Measurements from ENCODE around the gene TRIM60.
"Not testable (repeated sequence)": the region's sequence is repeated elsewhere in the genome, so short reads cannot be mapped to it uniquely, and the experiment has no call there.

TRIM60 gene

DNA sequence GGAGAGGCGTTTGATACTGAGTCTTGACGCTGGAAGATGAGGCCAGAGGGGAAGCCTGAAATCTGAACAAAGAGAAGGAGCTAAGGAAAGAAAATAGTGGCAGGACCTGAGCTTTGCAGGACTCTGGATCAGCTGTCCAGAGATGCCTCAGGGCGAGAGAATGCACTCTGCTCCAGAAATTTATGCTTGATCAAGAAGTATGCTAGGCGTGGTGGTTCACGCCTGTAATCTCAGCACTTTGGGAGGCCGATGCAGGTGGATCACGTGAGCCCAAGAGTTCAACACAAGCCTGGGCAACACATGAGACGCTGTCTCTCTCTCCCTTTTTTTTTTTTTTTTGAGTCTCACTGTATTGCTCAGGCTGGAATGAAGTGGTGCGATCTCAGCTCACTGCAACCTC is 23.8 kb downstream of the TRIM60 start:
- no peak for DNase-seq

DNA sequence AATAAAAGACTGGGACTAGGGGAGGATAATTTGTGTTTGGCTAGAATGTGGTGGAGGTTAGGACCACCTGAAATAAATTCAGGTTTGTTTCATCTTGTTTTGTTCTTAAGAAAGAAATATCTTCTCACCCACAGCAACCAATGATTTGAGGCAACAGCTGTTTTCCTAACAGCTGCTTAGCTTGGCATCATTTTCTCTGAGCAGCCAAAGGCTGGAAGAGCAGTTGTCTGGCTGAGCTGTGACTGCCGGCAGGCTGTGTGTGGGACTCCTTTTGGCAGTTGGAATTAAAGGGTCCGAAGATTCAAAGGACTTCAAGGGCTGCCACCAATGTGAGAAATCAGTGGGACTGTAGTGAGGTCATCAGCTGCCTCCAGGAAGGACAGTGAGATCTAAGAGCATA is 26.9 kb downstream of the TRIM60 start:
- no peak for DNase-seq

DNA sequence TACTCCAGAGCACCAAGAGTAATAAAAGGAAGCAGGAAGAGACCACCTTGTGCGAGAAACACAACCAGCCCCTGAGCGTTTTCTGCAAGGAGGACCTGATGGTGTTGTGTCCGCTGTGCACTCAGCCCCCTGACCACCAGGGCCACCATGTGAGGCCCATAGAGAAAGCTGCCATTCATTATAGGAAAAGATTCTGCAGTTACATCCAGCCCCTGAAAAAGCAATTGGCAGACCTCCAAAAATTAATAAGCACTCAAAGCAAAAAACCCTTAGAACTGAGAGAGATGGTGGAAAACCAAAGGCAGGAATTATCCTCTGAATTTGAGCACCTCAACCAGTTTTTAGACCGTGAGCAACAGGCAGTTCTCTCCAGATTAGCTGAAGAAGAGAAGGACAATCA is 27.6 kb downstream of the TRIM60 start:
- no peak for DNase-seq

DNA sequence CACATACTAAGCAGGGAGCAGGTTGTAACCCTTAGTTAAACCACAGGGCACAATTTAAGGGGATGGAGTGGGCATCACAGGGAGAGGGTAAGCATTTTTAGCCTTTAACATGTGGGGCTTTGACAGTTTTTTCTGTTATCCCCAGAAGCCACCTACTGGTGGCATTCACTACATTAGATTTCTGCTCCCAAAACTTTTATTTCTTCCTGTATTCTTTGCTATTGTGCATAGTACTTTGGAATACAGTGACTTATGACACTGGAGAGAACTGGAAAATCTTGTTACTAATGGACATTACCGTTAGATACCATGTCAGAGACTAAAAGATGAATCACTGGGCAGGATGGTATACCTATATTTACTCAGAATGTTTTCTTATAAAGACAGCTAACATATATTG is 29.1 kb downstream of the TRIM60 start:
- no peak for DNase-seq

DNA sequence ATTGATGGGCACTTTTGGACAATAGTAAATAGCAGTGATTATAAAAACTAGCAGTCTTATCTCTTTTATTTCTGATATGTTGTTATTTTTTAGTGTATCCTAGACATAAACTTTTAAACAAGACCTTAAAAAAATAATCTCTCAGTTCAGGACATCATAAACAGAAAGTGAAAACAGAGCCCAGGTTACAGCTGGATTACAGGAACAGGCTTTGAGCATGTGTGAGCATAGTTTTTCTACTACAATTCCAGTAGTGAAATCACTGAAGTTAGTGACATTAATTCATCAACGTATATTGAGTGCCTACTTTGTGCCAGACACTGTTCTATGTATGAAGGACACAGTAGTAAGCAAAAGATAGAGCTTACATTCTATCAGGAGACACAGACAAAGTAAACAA is 38.8 kb downstream of the TRIM60 start:
- DNase-seq, result no peak

DNA sequence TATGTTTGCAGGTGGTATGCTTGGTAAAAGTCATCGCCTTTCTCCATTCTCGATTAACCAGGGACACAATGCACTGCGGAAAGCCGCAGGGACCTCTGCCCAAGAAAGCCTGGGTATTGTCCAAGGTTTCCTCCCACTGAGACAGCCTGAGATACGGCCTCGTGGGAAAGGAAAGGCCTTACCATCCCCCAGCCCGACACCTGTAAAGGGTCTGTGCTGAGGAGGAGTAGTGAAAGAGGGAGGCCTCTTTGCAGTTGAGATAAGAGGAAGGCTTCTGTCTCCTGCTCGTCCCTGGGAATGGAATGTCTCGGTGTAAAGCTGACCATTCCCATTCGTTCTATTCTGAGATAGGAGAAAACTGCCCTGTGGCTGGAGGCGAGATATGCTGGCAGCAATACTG is 41.5 kb downstream of the TRIM60 start:
- not testable (repeated sequence) for DNase-seq

DNA sequence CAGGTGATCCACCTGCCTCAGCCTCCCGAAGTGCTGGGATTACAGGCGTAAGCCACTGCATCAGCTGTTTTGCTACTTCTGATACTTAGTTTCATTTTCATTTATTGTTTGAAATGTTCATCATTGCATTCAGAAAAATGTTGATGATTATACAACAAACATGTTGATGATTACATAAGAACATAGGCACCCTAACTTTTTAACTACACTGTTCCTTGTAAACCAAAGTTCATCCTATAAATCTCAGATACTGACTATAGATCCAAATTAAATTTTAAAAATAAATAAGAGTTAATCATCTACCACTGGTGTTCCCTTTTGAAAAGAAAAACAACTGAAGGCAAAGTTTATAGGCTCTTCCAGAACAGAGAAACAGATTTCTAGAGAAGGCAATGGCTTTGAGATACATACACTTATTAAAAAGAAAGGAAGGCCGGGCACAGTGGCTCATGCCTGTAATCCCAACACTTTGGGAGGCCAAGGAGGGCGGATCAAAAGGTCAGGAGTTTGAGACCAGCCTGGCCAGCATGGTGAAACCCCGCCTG is 45.3 kb downstream of the TRIM60 start:
- no peak for DNase-seq

DNA sequence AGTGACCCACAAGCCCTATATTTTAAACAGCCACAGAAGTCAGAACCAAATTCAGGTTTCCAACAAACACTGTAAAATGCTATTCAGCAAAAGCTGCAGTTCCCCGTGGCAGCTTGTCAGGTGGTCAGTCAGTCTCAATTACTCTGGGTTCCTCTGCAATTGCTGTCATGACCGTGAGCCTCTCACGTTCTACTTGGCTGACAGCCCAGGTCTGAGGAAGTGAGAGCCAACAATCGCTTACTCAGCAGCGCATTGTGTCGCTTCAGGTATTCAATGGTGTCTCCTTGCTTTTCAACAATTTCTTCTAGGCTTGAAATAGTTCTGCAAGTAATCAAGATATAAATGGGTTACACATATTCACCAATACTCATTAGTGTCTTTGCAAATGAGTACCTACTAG is 47.7 kb downstream of the TRIM60 start:
- DNase-seq, result no peak

DNA sequence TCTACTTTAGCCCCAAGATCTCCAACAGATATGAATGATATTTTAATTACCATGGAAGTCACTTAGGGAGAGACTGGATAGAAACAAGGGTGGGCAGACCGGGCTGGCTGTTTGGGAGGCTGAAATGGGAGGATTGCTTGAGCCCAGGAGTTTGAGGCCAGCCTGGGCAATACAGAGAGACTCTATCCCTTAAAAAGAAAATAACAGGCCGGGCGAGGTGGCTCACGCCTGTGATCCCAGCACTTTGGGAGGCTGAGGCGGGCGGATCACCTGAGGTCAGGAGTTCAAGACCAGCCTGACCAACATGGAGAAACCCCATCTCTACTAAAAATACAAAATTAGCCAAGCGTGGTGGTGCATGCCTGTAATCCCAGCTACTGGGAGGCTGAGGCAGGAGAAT is 53.0 kb downstream of the TRIM60 start:
- not testable (repeated sequence) for DNase-seq

DNA sequence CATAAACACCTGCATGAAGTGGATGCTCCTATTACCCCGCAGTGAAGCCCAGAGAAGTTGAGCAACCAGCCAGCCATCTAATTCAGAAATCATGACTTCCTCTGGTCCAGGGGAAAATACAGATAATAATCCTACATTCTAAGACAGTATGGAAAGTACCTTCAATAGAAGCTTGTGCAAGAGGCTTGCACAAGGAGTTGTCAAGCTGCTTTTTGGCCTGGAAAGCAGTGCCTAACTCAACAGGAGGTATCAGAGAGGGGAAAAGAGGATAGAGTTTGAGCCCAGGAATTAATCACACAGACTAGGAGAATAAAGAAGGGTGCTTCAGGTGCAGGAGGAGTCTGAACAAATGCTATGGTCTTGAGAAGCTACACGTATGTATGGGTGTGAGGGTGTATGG is 54.1 kb downstream of the TRIM60 start:
- DNase-seq, result no peak

DNA sequence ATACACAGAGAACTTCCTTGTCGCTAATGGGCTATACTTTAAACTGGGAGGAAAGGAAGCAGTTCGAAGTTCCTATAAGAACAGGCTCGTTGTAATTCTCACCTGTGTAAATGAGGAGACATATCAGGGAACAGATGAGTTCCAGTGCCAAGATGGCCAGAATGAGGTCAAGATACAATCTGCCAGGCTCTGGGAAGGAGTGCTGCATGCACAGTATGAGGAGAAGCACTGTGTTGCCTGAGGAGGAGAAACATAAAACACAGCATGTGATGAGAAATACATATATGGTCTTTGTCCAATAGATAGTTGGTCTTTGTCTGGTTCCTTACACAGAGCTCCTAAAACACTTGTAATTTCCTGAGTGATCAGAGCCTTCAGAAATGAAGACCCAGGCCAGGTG is 56.6 kb downstream of the TRIM60 start:
- no peak for DNase-seq
